ENCODE results near the gene RPL4.

DNA sequence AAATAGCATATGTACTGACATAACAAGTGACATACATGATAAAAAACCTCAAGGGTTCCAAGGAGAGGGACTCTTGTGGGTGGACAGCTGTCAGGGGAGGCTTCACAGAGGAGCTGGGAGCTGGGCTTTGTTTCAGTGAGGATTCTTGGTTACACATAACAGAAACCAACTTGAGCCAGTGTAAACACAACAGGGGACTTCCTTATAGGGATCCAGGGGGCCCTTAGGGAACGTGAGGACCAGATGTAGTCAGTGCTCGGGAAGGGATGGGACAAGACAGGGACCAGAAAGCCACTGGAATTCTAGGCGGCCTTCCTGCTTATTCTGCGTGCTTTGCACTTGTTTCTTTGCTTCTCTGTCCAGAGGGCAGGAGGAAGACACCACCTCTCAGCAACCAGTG lies 42.0 kb downstream of the RPL4 start:
- TF ChIP-seq, protein P1, sequence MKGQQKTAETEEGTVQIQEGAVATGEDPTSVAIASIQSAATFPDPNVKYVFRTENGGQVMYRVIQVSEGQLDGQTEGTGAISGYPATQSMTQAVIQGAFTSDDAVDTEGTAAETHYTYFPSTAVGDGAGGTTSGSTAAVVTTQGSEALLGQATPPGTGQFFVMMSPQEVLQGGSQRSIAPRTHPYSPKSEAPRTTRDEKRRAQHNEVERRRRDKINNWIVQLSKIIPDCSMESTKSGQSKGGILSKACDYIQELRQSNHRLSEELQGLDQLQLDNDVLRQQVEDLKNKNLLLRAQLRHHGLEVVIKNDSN (IDR thresholded peaks at IDR 0.05; ENCODE audit: borderline replicate concordance, extremely low read length, insufficient read depth, low read depth, low read length): no peak
- no peak for TF ChIP-seq SMC3 (IDR thresholded peaks at IDR 0.05; ENCODE audit: borderline replicate concordance, low read length)

All from GM12878 (cell line).